Activated CD8-positive, alpha-beta memory T cell treated with anti-CD3 and anti-CD28 coated beads for 1 hour (primary cell): ENCODE measurements around the gene SLC2A6.
A peak's percentile ranks its signal among the peaks of the same experiment; 100 is the strongest.
"Not testable (repeated sequence)": the region's sequence is repeated elsewhere in the genome, so short reads cannot be mapped to it uniquely, and the experiment has no call there.

ENCODE experiments used
- DNase-seq, 2 donors: peaks; one replicate each; pipeline ENCODE4 v3.0.0-alpha.2; 2020; ENCODE audit warnings: low read depth in 1 of 2; ENCODE audit errors: extremely low read depth in 1 of 2

Gene SLC2A6

DNA sequence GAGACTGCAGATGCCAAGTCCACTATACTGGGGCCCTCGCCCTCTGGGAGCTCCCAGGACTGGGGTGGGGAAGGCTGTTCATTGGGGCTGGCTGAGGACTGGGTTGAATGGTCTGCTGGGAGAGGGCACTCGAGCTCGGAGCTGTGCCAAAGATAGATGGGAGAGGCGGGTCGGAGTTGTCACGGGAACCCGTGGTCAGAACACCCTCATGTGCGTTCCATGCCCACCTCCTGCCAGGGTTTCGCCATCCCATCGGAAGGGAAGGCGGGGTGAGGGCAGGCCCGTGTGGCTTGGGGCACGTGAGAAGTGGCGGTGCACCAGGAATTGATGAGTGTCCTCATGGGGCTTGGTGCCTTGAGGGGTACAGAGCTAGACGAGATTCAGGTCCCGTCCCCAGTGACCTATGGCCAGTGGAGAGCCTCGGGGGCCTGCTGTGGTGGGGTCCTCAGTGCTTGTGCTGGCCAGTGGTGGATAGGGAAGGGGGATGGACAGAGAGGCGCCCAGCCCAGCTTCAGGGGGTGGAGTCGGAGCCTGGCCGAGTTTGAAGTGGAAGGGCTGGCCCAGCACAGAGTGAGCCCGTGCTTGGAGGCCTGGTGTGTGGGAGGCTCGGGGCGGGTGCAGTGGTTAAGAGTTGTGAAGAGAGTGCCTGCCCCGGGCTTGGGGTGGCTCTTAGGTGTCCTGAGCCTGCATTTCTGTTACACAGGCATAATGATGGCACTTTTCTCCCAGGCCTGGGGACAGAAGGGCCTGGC, 14.9 kb downstream of the SLC2A6 start:
- DNase-seq, result no peak

GRCh38 chr9:133463234-133463863, 15.6 kb downstream of the SLC2A6 start:
- DNase-seq, result no peak

- DNase-seq, result no peak
Observed at GRCh38 chr9:133461975-133462374, 16.9 kb downstream of the SLC2A6 start.

- no peak for DNase-seq
Observed at GRCh38 chr9:133460405-133461175, 18.3 kb downstream of the SLC2A6 start.

- DNase-seq, result peak; percentile 77 to 84
Observed at GRCh38 chr9:133459476-133460404, 19.2 kb downstream of the SLC2A6 start, which contains the start of gene CACFD1. TSS of gene CACFD1 (plus strand) at chr9:133459978. CDS start at chr9:133460067, 89 bp downstream.

GRCh38 chr9:133458643-133459312, 20.1 kb downstream of the SLC2A6 start:
- no peak for DNase-seq

GRCh38 chr9:133457748-133458147, 21.2 kb downstream of the SLC2A6 start:
- DNase-seq, result no peak

- DNase-seq, result no peak
Observed at GRCh38 chr9:133457233-133457632, 21.7 kb downstream of the SLC2A6 start.

GRCh38 chr9:133456409-133456808, 22.5 kb downstream of the SLC2A6 start:
- no peak for DNase-seq

DNA sequence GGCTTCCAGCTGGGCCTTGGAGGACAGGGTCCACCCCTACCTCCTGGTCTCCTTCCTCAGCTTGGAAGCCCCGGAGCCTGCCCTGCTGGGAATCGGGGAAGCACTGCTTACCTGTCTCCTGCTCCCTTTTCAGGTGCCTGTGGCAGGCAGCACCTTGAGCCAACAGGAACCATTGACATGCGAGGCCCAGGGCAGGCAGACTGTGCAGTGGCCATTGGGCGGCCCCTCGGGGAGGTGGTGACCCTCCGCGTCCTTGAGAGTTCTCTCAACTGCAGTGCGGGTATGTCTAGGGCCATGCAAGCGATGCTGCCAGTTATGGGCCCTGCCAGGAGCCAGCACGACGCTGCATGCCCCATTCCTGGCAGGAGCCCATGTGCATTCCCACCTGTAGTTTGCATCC, 23.0 kb downstream of the SLC2A6 start:
- DNase-seq, result no peak

- DNase-seq, result no peak
Observed at GRCh38 chr9:133454943-133455673, 23.8 kb downstream of the SLC2A6 start.

DNA sequence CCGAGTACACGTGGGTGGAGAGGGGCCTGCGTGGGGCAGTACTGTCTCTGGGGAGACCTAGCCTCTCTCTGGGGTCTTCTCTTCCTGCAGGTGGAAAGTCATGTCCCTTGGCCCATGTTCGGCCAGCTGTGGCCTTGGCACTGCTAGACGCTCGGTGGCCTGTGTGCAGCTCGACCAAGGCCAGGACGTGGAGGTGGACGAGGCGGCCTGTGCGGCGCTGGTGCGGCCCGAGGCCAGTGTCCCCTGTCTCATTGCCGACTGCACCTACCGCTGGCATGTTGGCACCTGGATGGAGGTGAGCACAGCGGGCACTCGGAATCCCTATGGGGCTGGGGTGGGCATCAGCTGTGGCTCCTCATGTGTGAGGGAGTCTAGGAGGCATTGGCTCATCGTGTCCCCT, 24.6 kb downstream of the SLC2A6 start:
- no peak for DNase-seq

GRCh38 chr9:133453651-133454050, 25.2 kb downstream of the SLC2A6 start:
- DNase-seq, result no peak

GRCh38 chr9:133452562-133452961, 26.3 kb downstream of the SLC2A6 start:
- no peak for DNase-seq

DNA sequence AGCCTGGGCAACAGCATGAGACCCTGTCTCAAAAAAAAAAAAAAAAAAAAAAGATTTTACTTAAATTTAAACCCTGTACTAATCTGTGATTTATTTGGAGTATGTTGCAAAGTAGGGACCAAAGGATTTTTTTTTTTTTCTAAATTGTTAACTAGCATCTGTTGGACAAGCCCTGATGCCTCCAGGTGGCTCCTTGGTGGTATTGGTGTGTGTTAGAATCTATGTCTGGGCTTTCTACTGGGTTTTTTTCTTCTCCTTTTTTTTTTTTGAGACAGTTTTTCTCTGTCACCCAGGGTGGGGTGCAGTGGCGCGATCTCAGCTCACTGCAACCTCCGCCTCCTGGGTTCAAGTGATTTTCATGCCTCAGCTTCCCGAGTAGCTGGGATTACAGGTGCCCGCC, 27.0 kb downstream of the SLC2A6 start:
- DNase-seq, result not testable (repeated sequence)

- no peak for DNase-seq
Observed at GRCh38 chr9:133449760-133450159, 29.1 kb downstream of the SLC2A6 start.

- DNase-seq, result no peak
Observed at GRCh38 chr9:133448487-133448972, 30.4 kb downstream of the SLC2A6 start.

DNA sequence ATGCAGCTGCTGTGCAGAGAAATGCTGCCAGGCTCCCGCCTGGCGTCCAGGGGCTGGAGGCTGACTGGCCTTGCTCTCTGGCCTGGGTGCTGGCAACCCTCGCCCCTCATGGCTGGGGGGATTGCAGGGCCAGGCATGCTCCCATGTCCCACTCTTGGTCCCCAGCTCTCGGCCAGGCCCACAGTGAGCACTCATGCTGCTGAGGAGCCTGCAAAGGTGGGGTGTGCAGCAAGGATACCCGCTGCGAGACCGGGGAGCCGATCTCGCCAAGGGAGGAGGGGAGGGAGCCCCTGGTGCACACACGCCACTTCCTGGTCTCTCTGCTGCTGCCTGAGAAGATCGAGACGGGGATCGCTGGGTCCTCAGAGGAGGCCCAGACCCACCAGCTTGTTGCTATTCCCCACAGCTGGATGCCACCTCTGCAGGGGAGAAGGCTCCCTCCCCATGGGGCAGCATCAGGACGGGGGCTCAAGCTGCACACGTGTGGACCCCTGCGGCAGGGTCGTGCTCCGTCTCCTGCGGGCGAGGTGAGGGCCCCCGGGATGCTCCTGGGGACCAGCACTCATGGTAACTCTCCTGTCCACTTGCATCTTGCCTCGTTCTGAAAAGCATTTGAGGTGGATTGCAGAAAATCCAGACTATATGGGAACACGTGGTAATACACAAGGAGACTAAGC, 33.5 kb downstream of the SLC2A6 start:
- DNase-seq, result no peak

- no peak for DNase-seq
Observed at GRCh38 chr9:133443982-133444381, 34.9 kb downstream of the SLC2A6 start.
